Measurements from ENCODE around the gene ISOC2. TPM values are rescaled to one million over a fixed set of nuclear protein-coding genes. Genes with fewer than 3 reads are reported as not detected.
A peak's percentile ranks its signal among the peaks of the same experiment; 100 is the strongest.

ISOC2 gene
- total and polyA plus RNA-seq, 9 of the 15 experiments (the other 6 are each of a cell fraction or from before 2014, with no cell fraction given): 1.2 to 229 (median 58.3) TPM

DNA sequence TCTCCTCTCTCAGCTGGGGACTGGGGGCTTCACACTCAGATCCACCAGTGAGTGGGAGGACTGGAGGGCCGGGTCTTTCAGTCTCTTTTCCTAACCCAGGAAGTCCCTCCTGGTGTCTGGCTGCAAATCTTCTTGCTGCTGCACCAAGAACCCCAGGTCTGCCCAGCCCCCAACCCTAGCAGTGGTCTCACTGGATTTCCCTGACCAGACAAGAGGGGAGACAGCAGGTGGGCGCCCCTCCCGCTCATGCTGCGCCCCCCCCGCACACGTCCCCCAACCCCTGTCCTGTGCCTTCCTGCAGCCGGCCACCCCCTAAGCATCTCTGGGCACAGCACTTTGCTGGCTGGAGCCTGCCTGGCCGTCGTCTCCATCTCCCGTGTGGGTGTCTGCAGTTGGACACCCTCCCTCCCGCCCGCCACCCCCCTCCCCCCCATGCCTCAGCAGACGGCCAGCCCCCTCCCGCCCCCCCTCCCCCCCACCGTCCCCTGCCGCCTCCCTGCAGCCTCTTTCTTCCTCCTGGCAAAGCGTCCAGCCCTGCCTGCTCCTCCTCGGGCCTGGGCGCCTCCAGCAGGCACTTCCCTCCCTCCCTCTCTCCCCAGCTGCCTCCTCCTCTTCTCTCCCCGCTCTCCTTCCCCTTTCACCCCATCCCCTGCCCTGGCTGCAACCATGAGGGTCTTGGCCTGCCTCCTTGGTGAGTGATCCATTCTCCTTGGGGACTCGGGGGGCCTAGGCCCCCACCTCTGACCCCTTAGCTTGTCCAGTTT, 26.7 kb upstream of the ISOC2 start, which contains the start of gene SSC5D:
TSS of gene SSC5D (plus strand) at position 513 of the 764 bp plus-strand sequence. CDS start at position 667, 154 bp downstream.
- Histone ChIP-seq H2AFZ (ENCODE audit: low read depth, low read length) (no peak within 1 kb of the TSS), H4K20me1 (replicated peaks; ENCODE audit: control insufficient read depth, insufficient read depth, low read length) (no peaks in the 10 kb centered on the region), H3K9me3 (replicated peaks; ENCODE audit: control insufficient read depth, insufficient read depth, low read depth, low read length) (no peaks in the 10 kb centered on the region), H3K9ac (ENCODE audit: insufficient read depth in 1 of 2, low read depth in 2 of 2, low read length in 2 of 2) (peak within 1 kb of the TSS; percentile 42 to 98), H3K27me3 (ENCODE audit: control insufficient read depth in 2 of 2, insufficient read depth in 2 of 2, low read length in 2 of 2) (peaks cover 0 to 4% of the 10 kb centered on the region in 2 experiments; a peak in 1 of 5 replicates), H3K4me3 (no peak within 1 kb of the TSS), H3K4me1 (replicated peaks in 1 of 2; ENCODE audit: control insufficient read depth in 2 of 2, insufficient read depth in 2 of 2, low read length in 2 of 2) (peaks cover 25 to 89% of the 10 kb centered on the region in 2 experiments), H3K36me3 (ENCODE audit: control insufficient read depth, insufficient read depth, low read length) (peaks cover 13% of the 10 kb centered on the region; the same call in 2 of the 3 replicates), H3K79me2 (ENCODE audit: control insufficient read depth, insufficient read depth, low read length) (peaks cover 12% of the 10 kb centered on the region; the same call in 2 of the 3 replicates), H3K9me1 (ENCODE audit: control insufficient read depth, insufficient read depth, low read length) (no peaks in the 10 kb centered on the region), H3K4me2 (ENCODE audit: insufficient read depth, low read length) (peak within 1 kb of the TSS; percentile 45), H3K27ac (ENCODE audit: extremely low read depth, low read depth, low read length) (peak within 1 kb of the TSS; percentile 72; the same call in 2 of the 3 replicates)
- no peak for ATAC-seq
- intact Hi-C loops (cut with micrococcal nuclease) (no loop called here), in situ Hi-C loops (cut with MboI) (no loop called here)
- BruUV-seq (replicated peaks): no TSS peak
- WGBS (ENCODE audit: insufficient coverage, low coverage, missing lambda C conversion rate): 33% methylated on average over 2 of the region's 21 CpGs
- peak in 3 of 4 experiments; percentile 70 to 77 (median 76) for DNase-seq (ENCODE audit: extremely low read depth in 1 of 4, low spot score in 3 of 4)
- FAIRE-seq: peak; percentile 42
- ChIA-PET CTCF (ENCODE audit: low intra/inter-chr PET ratio) (no interaction called here), POLR2A (interaction anchor here (1.1 to 3.6 kb wide), 4 partner anchors 10 to 111 kb away, joined by 4 to 30 read pairs (median 8); partner anchors contain the start of genes FIZ1 and ZNF628)
- no peak for TF ChIP-seq MAFG (tag; conservative IDR thresholded peaks at IDR 0.05)
- peak in 1 of 2 experiments; percentile 77; a peak in 2 of 4 replicates for TF ChIP-seq KDM1A (IDR thresholded peaks at IDR 0.05)
- TF ChIP-seq HDAC2 (IDR thresholded peaks at IDR 0.05): peak; percentile 67; the same call in 1 of the 2 replicates
- TF ChIP-seq ZBTB7A (IDR thresholded peaks at IDR 0.05; ENCODE audit: borderline replicate concordance, control insufficient read depth, low read depth, low read length): peak; percentile 59; the same call in 1 of the 2 replicates
- 0 out of 4 replicates have a peak, but pooled peaks of 1 of the 2 experiments have one; percentile 19 for TF ChIP-seq SIN3A (IDR thresholded peaks at IDR 0.05; ENCODE audit: borderline replicate concordance in 2 of 2, control insufficient read depth in 1 of 2, low read depth in 2 of 2, low read length in 2 of 2)
- TF ChIP-seq TCF7 (IDR thresholded peaks at IDR 0.05; ENCODE audit: borderline replicate concordance): no peak
- TF ChIP-seq RAD51 (IDR thresholded peaks at IDR 0.05; ENCODE audit: borderline replicate concordance, low read depth): no peak
- no peak for TF ChIP-seq BRCA1 (IDR thresholded peaks at IDR 0.05)
- TF ChIP-seq BRCA1 (CRISPR knock-in tag; IDR thresholded peaks at IDR 0.05): no peak
- no peak for TF ChIP-seq CHD1 (IDR thresholded peaks at IDR 0.05; ENCODE audit: low read length)
- no peak for TF ChIP-seq POLR2G (IDR thresholded peaks at IDR 0.05; ENCODE audit: low read depth, low read length)
- no peak for TF ChIP-seq RBM25 (IDR thresholded peaks at IDR 0.05; ENCODE audit: low read depth, low read length, severe bottlenecking)
- TF ChIP-seq, protein P1, sequence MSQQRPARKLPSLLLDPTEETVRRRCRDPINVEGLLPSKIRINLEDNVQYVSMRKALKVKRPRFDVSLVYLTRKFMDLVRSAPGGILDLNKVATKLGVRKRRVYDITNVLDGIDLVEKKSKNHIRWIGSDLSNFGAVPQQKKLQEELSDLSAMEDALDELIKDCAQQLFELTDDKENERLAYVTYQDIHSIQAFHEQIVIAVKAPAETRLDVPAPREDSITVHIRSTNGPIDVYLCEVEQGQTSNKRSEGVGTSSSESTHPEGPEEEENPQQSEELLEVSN (IDR thresholded peaks at IDR 0.05; ENCODE audit: borderline replicate concordance in 1 of 2, extremely low read depth in 1 of 2, insufficient read depth in 1 of 2, insufficient read length in 1 of 2, low read depth in 1 of 2, low read length in 1 of 2, poor library complexity in 1 of 2, severe bottlenecking in 1 of 2): peak in 1 of 2 experiments; percentile 2
- peak; percentile 57; the same call in 1 of the 2 replicates for TF ChIP-seq ADNP (tag; IDR thresholded peaks at IDR 0.05)
- no peak for TF ChIP-seq TBL1XR1 (IDR thresholded peaks at IDR 0.05; ENCODE audit: low read length in 2 of 2)
- peak; percentile 61 for TF ChIP-seq SMARCA5 (IDR thresholded peaks at IDR 0.05)
- no peak for TF ChIP-seq TCF15 (CRISPR knock-in tag; IDR thresholded peaks at IDR 0.05)
- peak; percentile 53; the same call in 1 of the 2 replicates for TF ChIP-seq VEZF1 (CRISPR knock-in tag; IDR thresholded peaks at IDR 0.05)
